Ectodermal cell (in vitro differentiated cells): ENCODE measurements around the gene ASGR1. TPM values are rescaled to one million over a fixed set of nuclear protein-coding genes. Genes with fewer than 3 reads are reported as not detected.

Source experiments
- H3K27ac ChIP-seq: 2 replicates; pipeline ENCODE4 v1.7.0; 2013; ENCODE audit warnings: mild to moderate bottlenecking, low read depth, low read length; ENCODE audit not compliant: insufficient read depth, poor library complexity, severe bottlenecking
- H3K27me3 ChIP-seq: 2 replicates; pipeline ENCODE4 v1.7.0; 2013; ENCODE audit warnings: mild to moderate bottlenecking, low read length; ENCODE audit not compliant: insufficient read depth, control insufficient read depth, poor library complexity, severe bottlenecking
- H3K36me3 ChIP-seq: one replicate; pipeline ENCODE4 v1.7.0; 2013; ENCODE audit warnings: low read length; ENCODE audit not compliant: control insufficient read depth, insufficient read depth
- H3K4me1 ChIP-seq: one replicate; pipeline ENCODE4 v1.7.0; 2013; ENCODE audit warnings: low read length; ENCODE audit not compliant: control insufficient read depth, insufficient read depth
- H3K4me3 ChIP-seq: 2 replicates; pipeline ENCODE4 v1.7.0; 2013; ENCODE audit warnings: low read depth, low read length, control low read depth; ENCODE audit not compliant: insufficient read depth
- H3K9me3 ChIP-seq: 2 replicates; pipeline ENCODE4 v1.7.0; 2013; ENCODE audit warnings: mild to moderate bottlenecking, low read length, moderate library complexity; ENCODE audit not compliant: control insufficient read depth
- WGBS, 2 experiments: methylation state at CpG; one replicate each; pipeline ENCODE4 v1.1.7; 2013; ENCODE audit warnings: missing lambda C conversion rate in 2 of 2; 5-methylcytosine and 5-hydroxymethylcytosine counted together
- polyA plus RNA-seq, 4 experiments: library from polyadenylated mRNA; stranded (reverse); fragments of 50-300 nt; gene quantifications; one replicate each; pipeline ENCODE4 v1.2.3, GENCODE V29; 2013

ASGR1 gene
- 12.2 TPM for polyA plus RNA-seq (2013, experiment 1 of 4)
- polyA plus RNA-seq (2013, experiment 2 of 4), result 9.3 TPM
- polyA plus RNA-seq (2013, experiment 3 of 4), result 13.7 TPM
- 15.0 TPM for polyA plus RNA-seq (2013, experiment 4 of 4)

GRCh38 chr17:7179317-7180254 is at the start of gene ASGR1:
ASGR1 (minus strand) TSS chr17:7179370; CDS start chr17:7178563, 807 bp downstream.
- Histone ChIP-seq H3K9me3 (no peaks in the 10 kb centered on the region), H3K27ac (no peak within 1 kb of the TSS), H3K27me3 (peaks cover 27% of the 10 kb centered on the region), H3K4me1 (peaks cover 5% of the 10 kb centered on the region), H3K4me3 (peak within 1 kb of the TSS; percentile 30), H3K36me3 (no peaks in the 10 kb centered on the region)
- 80 to 81% methylated on average over 20 of the region's 20 CpGs for WGBS, 2 experiments

GRCh38 chr17:7228920-7229319 is 49.8 kb upstream of the ASGR1 start:
- no peak overlapping the region for H3K4me3 ChIP-seq
- H3K27ac ChIP-seq, result no peak overlapping the region
- WGBS, 2 experiments, result 95 to 97% methylated on average over 14 of the region's 14 CpGs
- H3K36me3 ChIP-seq, result peaks cover 56% of the 10 kb centered on the region
- no peaks in the 10 kb centered on the region for H3K9me3 ChIP-seq
- H3K27me3 ChIP-seq, result no peaks in the 10 kb centered on the region
- peaks cover 9% of the 10 kb centered on the region for H3K4me1 ChIP-seq

- Histone ChIP-seq H3K36me3 (peaks cover 74% of the 10 kb centered on the region), H3K4me3 (no peak overlapping the region), H3K27me3 (no peaks in the 10 kb centered on the region), H3K27ac (no peak overlapping the region), H3K4me1 (peaks cover 4% of the 10 kb centered on the region), H3K9me3 (no peaks in the 10 kb centered on the region)
- 96 to 97% methylated on average over 31 of the region's 31 CpGs for WGBS, 2 experiments
Measured at GRCh38 chr17:7226721-7227710, 47.8 kb upstream of the ASGR1 start.

- H3K9me3 ChIP-seq, result no peaks in the 10 kb centered on the region
- H3K4me3 ChIP-seq, result no peak overlapping the region
- peaks cover 74% of the 10 kb centered on the region for H3K36me3 ChIP-seq
- H3K27me3 ChIP-seq, result no peaks in the 10 kb centered on the region
- peak overlapping the region; percentile 8 for H3K27ac ChIP-seq
- H3K4me1 ChIP-seq, result no peaks in the 10 kb centered on the region
- 90 to 92% methylated on average over 21 of the region's 21 CpGs for WGBS, 2 experiments
Measured at GRCh38 chr17:7225711-7226331, 46.7 kb upstream of the ASGR1 start.

GRCh38 chr17:7224661-7225111 is 45.5 kb upstream of the ASGR1 start:
- Histone ChIP-seq H3K27ac (no peak overlapping the region), H3K4me3 (no peak overlapping the region), H3K9me3 (no peaks in the 10 kb centered on the region), H3K27me3 (no peaks in the 10 kb centered on the region), H3K4me1 (no peaks in the 10 kb centered on the region), H3K36me3 (peaks cover 66% of the 10 kb centered on the region)
- 83% methylated on average over 15 of the region's 15 CpGs for WGBS, 2 experiments

- WGBS, 2 experiments, result 88 to 92% methylated on average over 10 of the region's 10 CpGs
- Histone ChIP-seq H3K27me3 (no peaks in the 10 kb centered on the region), H3K36me3 (peaks cover 61% of the 10 kb centered on the region), H3K9me3 (no peaks in the 10 kb centered on the region), H3K4me3 (no peak overlapping the region), H3K4me1 (peaks cover 4% of the 10 kb centered on the region), H3K27ac (no peak overlapping the region)
Measured at GRCh38 chr17:7224110-7224509, 44.9 kb upstream of the ASGR1 start.

- H3K36me3 ChIP-seq, result peaks cover 53% of the 10 kb centered on the region
Measured at GRCh38 chr17:7223375-7223774, 44.2 kb upstream of the ASGR1 start.

GRCh38 chr17:7222972-7223292 is 43.8 kb upstream of the ASGR1 start:
- no peak overlapping the region for H3K4me3 ChIP-seq
- 90 to 94% methylated on average over 7 of the region's 7 CpGs for WGBS, 2 experiments
- peaks cover 49% of the 10 kb centered on the region for H3K36me3 ChIP-seq
- H3K27me3 ChIP-seq, result no peaks in the 10 kb centered on the region
- no peak overlapping the region for H3K27ac ChIP-seq
- H3K9me3 ChIP-seq, result no peaks in the 10 kb centered on the region
- peaks cover 16% of the 10 kb centered on the region for H3K4me1 ChIP-seq

More at GRCh38 chr17:7223375-7223774, 44.2 kb upstream of the ASGR1 start:
- Histone ChIP-seq H3K27me3 (no peaks in the 10 kb centered on the region), H3K27ac (no peak overlapping the region), H3K9me3 (no peaks in the 10 kb centered on the region), H3K4me3 (no peak overlapping the region), H3K4me1 (peaks cover 12% of the 10 kb centered on the region)
- WGBS, 2 experiments, result 95 to 98% methylated on average over 4 of the region's 4 CpGs

GRCh38 chr17:7222093-7222971 is 43.2 kb upstream of the ASGR1 start:
- H3K36me3 ChIP-seq, result peaks cover 45% of the 10 kb centered on the region
- H3K9me3 ChIP-seq, result no peaks in the 10 kb centered on the region
- H3K4me1 ChIP-seq, result peaks cover 20% of the 10 kb centered on the region
- no peak overlapping the region for H3K27ac ChIP-seq
- H3K4me3 ChIP-seq, result no peak overlapping the region
- no peaks in the 10 kb centered on the region for H3K27me3 ChIP-seq
- WGBS, 2 experiments, result 93 to 95% methylated on average over 15 of the region's 15 CpGs
